Endothelial cell (in vitro differentiated cells): ENCODE data around the gene FHDC1. TPM values are rescaled to one million over a fixed set of nuclear protein-coding genes. Genes with fewer than 3 reads are reported as not detected.

Experiments
- DNase-seq: peaks from one replicate; pipeline ENCODE4 v3.0.0; 2021; ENCODE audit warnings: low spot score
- H3K27ac Mint-ChIP-seq: one replicate; pipeline ENCODE4 v1.8.0; 2021; ENCODE audit warnings: mixed read lengths, inconsistent platforms; ENCODE audit not compliant: unreplicated experiment
- H3K27me3 Mint-ChIP-seq: one replicate; pipeline ENCODE4 v1.8.0; 2021; ENCODE audit warnings: mild to moderate bottlenecking, moderate library complexity, mixed read lengths, inconsistent platforms; ENCODE audit not compliant: unreplicated experiment
- H3K36me3 Mint-ChIP-seq: one replicate; pipeline ENCODE4 v1.8.0; 2021; ENCODE audit warnings: mild to moderate bottlenecking, low read depth, mixed read lengths, inconsistent platforms; ENCODE audit not compliant: unreplicated experiment
- H3K4me1 Mint-ChIP-seq: one replicate; pipeline ENCODE4 v1.8.0; 2021; ENCODE audit warnings: mild to moderate bottlenecking, mixed read lengths, inconsistent platforms; ENCODE audit not compliant: unreplicated experiment
- H3K4me3 Mint-ChIP-seq: one replicate; pipeline ENCODE4 v1.8.0; 2021; ENCODE audit warnings: mild to moderate bottlenecking, mixed read lengths, inconsistent platforms; ENCODE audit not compliant: unreplicated experiment
- H3K9me3 Mint-ChIP-seq: one replicate; pipeline ENCODE4 v1.8.0; 2021; ENCODE audit warnings: mixed read lengths, inconsistent platforms; ENCODE audit not compliant: unreplicated experiment
- total RNA-seq: library from RNA; stranded (reverse); fragmentation: NEBNext Ultra II Directional; extraction: Animal tissue kit (Norgen Biotek cat#: 25700); gene quantifications from one replicate; pipeline ENCODE4 v1.2.1, GENCODE V29; 2021; ENCODE audit not compliant: unreplicated experiment
- TF ChIP-seq, protein P1 (sequence below): fragments of 200-600 bp; sonication (generic); IDR thresholded peaks from one replicate; pipeline ENCODE4 v1.5.0; 2021; ENCODE audit warnings: antibody characterized with exemption; ENCODE audit not compliant: unreplicated experiment

FHDC1 gene
- total RNA-seq, 1 donor from 2014 or later = 0.90 TPM

DNA sequence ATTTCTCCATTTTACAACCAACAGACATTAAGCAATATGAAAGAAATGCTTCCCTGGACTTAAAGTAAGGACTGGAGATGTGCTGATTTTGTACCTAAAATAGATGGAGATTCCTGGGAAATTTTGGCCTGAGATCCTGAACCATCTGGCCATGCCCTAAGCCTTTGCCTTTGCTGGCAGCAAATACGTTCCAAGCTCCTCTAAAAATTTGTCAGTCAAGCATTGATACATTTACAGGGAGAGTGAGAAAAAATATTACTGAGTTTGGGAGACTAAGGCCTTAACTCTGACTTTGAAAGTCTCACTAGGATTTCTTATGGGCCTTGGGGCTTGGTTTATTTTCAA, 63.9 kb downstream of the FHDC1 start:
- Mint-ChIP-seq H3K27me3 (peaks cover 2% of the 10 kb centered on the region), H3K27ac (no peak overlapping the region), H3K4me1 (peaks cover 26% of the 10 kb centered on the region), H3K36me3 (no peaks in the 10 kb centered on the region), H3K9me3 (no peaks in the 10 kb centered on the region), H3K4me3 (no peak overlapping the region)
- TF ChIP-seq, protein P1, sequence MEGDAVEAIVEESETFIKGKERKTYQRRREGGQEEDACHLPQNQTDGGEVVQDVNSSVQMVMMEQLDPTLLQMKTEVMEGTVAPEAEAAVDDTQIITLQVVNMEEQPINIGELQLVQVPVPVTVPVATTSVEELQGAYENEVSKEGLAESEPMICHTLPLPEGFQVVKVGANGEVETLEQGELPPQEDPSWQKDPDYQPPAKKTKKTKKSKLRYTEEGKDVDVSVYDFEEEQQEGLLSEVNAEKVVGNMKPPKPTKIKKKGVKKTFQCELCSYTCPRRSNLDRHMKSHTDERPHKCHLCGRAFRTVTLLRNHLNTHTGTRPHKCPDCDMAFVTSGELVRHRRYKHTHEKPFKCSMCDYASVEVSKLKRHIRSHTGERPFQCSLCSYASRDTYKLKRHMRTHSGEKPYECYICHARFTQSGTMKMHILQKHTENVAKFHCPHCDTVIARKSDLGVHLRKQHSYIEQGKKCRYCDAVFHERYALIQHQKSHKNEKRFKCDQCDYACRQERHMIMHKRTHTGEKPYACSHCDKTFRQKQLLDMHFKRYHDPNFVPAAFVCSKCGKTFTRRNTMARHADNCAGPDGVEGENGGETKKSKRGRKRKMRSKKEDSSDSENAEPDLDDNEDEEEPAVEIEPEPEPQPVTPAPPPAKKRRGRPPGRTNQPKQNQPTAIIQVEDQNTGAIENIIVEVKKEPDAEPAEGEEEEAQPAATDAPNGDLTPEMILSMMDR = no peak
- no peak for DNase-seq

DNA sequence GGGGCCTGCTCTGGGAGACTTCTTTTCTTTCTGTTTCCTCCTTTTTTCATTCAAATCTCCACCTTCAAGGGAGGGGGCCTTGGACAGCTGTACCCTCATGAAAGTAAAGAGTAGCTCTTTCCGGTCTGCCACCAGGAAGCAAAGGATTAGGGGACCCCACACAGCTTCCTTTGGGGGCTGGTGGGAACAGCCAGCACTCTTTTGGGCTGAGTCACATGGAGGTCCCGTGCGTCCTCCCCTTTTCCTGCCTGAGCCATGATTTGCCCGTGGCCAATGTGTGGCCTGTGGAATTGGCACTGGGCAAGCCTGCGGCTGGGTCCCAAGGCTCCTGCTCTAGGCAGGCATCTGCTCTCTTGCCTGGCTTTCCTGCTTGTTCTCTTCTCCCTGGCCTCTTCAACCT, 65.5 kb downstream of the FHDC1 start:
- TF ChIP-seq, protein P1 = no peak
- peaks cover 28% of the 10 kb centered on the region for H3K4me1 Mint-ChIP-seq
- no peaks in the 10 kb centered on the region for H3K36me3 Mint-ChIP-seq
- no peak for DNase-seq
- H3K9me3 Mint-ChIP-seq = no peaks in the 10 kb centered on the region
- H3K27ac Mint-ChIP-seq = no peak overlapping the region
- peaks cover 1% of the 10 kb centered on the region for H3K27me3 Mint-ChIP-seq
- peak overlapping the region; percentile 5 for H3K4me3 Mint-ChIP-seq

DNA sequence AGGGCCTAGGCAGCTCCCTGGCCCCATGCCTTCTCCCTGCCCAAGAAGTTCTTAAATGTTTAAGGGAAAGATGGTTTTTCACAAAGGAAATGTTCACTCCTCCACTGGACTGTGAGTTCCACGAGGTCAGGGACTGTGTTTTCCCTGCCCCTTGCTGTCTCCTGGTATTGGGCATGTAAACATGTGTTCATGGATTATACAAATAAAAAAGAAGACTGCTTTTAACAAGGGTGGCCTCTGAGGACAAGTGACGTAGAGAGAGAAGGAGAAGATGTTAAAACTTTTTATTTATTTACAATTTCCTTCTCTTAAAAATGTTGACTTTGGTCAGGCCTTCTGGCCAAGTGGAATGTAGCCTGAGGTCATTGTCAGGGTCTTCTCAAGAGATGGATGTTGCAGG, 66.0 kb downstream of the FHDC1 start:
- H3K4me3 Mint-ChIP-seq = peak overlapping the region; percentile 5
- H3K4me1 Mint-ChIP-seq = peaks cover 26% of the 10 kb centered on the region
- TF ChIP-seq, protein P1 = no peak
- peaks cover 1% of the 10 kb centered on the region for H3K27me3 Mint-ChIP-seq
- no peaks in the 10 kb centered on the region for H3K9me3 Mint-ChIP-seq
- no peak overlapping the region for H3K27ac Mint-ChIP-seq
- no peaks in the 10 kb centered on the region for H3K36me3 Mint-ChIP-seq
- DNase-seq = no peak

DNA sequence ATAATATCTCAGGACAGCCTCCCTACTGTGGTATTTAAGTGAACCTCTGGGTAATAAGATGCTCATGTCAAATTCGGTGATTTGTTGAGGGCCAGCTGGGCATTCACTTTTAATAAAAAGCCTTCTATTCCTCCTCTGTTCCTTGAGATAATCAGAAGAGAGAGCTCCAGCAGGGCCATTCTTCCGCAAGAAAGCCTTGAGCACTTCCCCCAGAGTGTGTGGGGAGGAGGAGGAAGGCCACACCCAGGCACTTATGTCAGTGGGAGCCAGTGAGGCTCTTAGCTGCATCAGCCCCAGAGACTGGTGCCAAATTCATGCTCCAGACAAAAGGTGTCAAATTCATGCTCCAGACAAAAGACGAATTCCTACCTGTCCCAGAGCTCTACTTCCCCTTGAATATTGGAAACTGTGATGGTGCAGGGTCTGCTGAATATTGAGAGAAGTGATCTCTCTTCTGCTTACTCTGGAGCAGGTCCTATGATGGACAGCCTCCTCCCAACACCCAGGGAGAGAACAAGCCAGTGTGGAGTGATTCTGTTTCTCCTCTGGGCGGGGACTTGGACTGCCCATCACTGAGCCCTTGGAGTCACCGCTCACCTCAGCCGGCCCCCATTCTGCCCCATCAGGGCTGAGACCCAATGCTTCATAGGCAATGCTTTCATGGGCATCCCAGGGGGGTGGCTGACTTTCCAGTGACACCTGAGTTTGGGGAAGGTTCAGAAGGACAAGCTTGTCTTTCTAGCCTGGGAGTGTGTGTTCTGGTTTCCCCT, 68.1 kb downstream of the FHDC1 start:
- Mint-ChIP-seq H3K4me3 (no peak overlapping the region), H3K36me3 (no peaks in the 10 kb centered on the region), H3K27ac (no peak overlapping the region), H3K9me3 (no peaks in the 10 kb centered on the region), H3K27me3 (peaks cover 1% of the 10 kb centered on the region), H3K4me1 (peaks cover 26% of the 10 kb centered on the region)
- DNase-seq = no peak
- TF ChIP-seq, protein P1 = no peak

DNA sequence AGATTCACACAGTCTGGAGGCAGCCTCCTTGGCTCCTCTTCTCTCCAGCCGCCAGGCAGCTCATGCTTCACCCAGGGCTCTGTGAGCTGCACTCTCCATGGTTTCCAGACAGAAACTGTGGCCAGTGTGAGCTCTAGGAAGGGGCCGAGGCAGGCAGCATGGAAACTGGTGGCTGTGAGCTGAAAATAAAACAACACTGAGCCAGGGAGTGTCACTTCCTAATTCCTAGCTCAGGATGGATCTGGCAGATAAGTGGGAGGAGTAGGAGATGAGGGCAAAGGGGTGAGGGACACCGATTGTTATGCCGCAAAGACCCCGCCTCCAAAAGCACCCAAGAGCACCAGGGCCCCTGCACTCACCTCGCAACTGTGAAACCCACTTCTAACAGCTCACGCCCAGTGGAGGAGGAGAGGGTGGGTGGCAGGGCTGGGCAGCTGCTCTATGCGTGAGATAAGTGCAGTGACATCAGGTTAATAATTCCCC, 69.8 kb downstream of the FHDC1 start:
- TF ChIP-seq, protein P1 = no peak
- Mint-ChIP-seq H3K36me3 (no peaks in the 10 kb centered on the region), H3K27ac (no peak overlapping the region), H3K27me3 (peaks cover 4% of the 10 kb centered on the region), H3K4me1 (peaks cover 29% of the 10 kb centered on the region), H3K4me3 (no peak overlapping the region), H3K9me3 (no peaks in the 10 kb centered on the region)
- no peak for DNase-seq
